CD4-positive, alpha-beta T cell treated with Interleukin-17A for 4 hours (primary cell): ENCODE data around the gene ZNF709.
A peak's percentile ranks its signal among the peaks of the same experiment; 100 is the strongest.
"Not testable (repeated sequence)": the region's sequence is repeated elsewhere in the genome, so short reads cannot be mapped to it uniquely, and the experiment has no call there.

Experiments
- DNase-seq: peaks from one replicate; pipeline ENCODE4 v3.0.0-alpha.2; 2020; ENCODE audit warnings: mixed read lengths

The ZNF709 gene

GRCh38 chr19:12484371-12485051 lies at the start of gene ZNF709:
Gene ZNF709, minus strand, starts transcription at chr19:12484816. Its CDS starts 159 bp downstream, at chr19:12484657.
- DNase-seq: peak; percentile 92

GRCh38 chr19:12527034-12527836 lies 42.6 kb upstream of the ZNF709 start:
- no peak for DNase-seq

GRCh38 chr19:12526542-12526941 lies 41.9 kb upstream of the ZNF709 start:
- DNase-seq: no peak

GRCh38 chr19:12521996-12522395 lies 37.4 kb upstream of the ZNF709 start:
- DNase-seq: no peak

GRCh38 chr19:12513531-12514061 lies 29.0 kb upstream of the ZNF709 start:
- DNase-seq: no peak

GRCh38 chr19:12497032-12497431 lies 12.4 kb upstream of the ZNF709 start:
- DNase-seq: no peak

GRCh38 chr19:12496480-12496879 lies 11.9 kb upstream of the ZNF709 start:
- no peak for DNase-seq

- DNase-seq: peak; percentile 95
Observed at GRCh38 chr19:12495002-12495802, 10.6 kb upstream of the ZNF709 start.

- DNase-seq: no peak
Observed at GRCh38 chr19:12494260-12494860, 9.7 kb upstream of the ZNF709 start.

GRCh38 chr19:12486265-12486783 lies 1.7 kb upstream of the ZNF709 start:
- DNase-seq: not testable (repeated sequence)

GRCh38 chr19:12485571-12485970 lies 955 bp upstream of the ZNF709 start:
- DNase-seq: no peak

- no peak for DNase-seq
Observed at GRCh38 chr19:12485052-12485416, 418 bp upstream of the ZNF709 start.

- DNase-seq: no peak
Observed at GRCh38 chr19:12484011-12484370, 625 bp downstream of the ZNF709 start.

GRCh38 chr19:12482509-12482886 lies 2.1 kb downstream of the ZNF709 start:
- no peak for DNase-seq

GRCh38 chr19:12481781-12482508 lies 2.7 kb downstream of the ZNF709 start:
- no peak for DNase-seq

- peak; percentile 25 for DNase-seq
Observed at GRCh38 chr19:12478234-12478941, 6.2 kb downstream of the ZNF709 start.

- DNase-seq: not testable (repeated sequence)
Observed at GRCh38 chr19:12467651-12468050, 17.0 kb downstream of the ZNF709 start.

- no peak for DNase-seq
Observed at GRCh38 chr19:12465211-12465610, 19.4 kb downstream of the ZNF709 start.

- no peak for DNase-seq
Observed at GRCh38 chr19:12464769-12465168, 19.8 kb downstream of the ZNF709 start.

- DNase-seq: not testable (repeated sequence)
Observed at GRCh38 chr19:12464139-12464538, 20.5 kb downstream of the ZNF709 start.

GRCh38 chr19:12453495-12453894 lies 31.1 kb downstream of the ZNF709 start:
- no peak for DNase-seq
